Mucosa of rectum (tissue), 2 donors: ENCODE results near the gene ACTR6.

Experiments used
- H3K27ac ChIP-seq, 2 donors: one replicate each; pipeline ENCODE4 v1.7.0; 2013; ENCODE audit warnings: inconsistent platforms in 2 of 2, low read depth in 2 of 2, low read length in 2 of 2
- H3K27me3 ChIP-seq, 2 donors: one replicate each; pipeline ENCODE4 v1.7.0; 2013; ENCODE audit warnings: low read length in 2 of 2; ENCODE audit not compliant: control insufficient read depth in 2 of 2, insufficient read depth in 2 of 2
- H3K36me3 ChIP-seq, 2 donors: one replicate each; pipeline ENCODE4 v1.7.0; 2013; ENCODE audit warnings: low read length in 2 of 2; ENCODE audit not compliant: control insufficient read depth in 2 of 2, insufficient read depth in 2 of 2
- H3K4me1 ChIP-seq, 2 donors: one replicate each; pipeline ENCODE4 v1.7.0; 2013; ENCODE audit warnings: low read length in 2 of 2, mild to moderate bottlenecking in 1 of 2; ENCODE audit not compliant: control insufficient read depth in 2 of 2, insufficient read depth in 2 of 2
- H3K4me3 ChIP-seq, 2 donors: one replicate each; pipeline ENCODE4 v1.7.0; 2013; ENCODE audit warnings: low read length in 2 of 2
- H3K9ac ChIP-seq, 2 donors: one replicate each; pipeline ENCODE4 v1.7.0; 2013; ENCODE audit warnings: low read length in 2 of 2, low read depth in 1 of 2, mild to moderate bottlenecking in 1 of 2
- H3K9me3 ChIP-seq, 2 donors: one replicate each; pipeline ENCODE4 v1.7.0; 2013; ENCODE audit warnings: low read length in 2 of 2; ENCODE audit not compliant: control insufficient read depth in 2 of 2
- donor health status: healthy.
- donor health status: Normal muscosa, but diverticular disease.

Gene ACTR6

GRCh38 chr12:100197486-100197885, 3.1 kb upstream of the ACTR6 start:
- Histone ChIP-seq H3K27me3 (no peaks in the 10 kb centered on the region), H3K4me1 (peaks cover 8 to 11% of the 10 kb centered on the region in 2 donors), H3K9me3 (no peaks in the 10 kb centered on the region), H3K27ac (no peak overlapping the region), H3K36me3 (peaks cover 0 to 10% of the 10 kb centered on the region in 2 donors), H3K9ac (no peak overlapping the region), H3K4me3 (no peak overlapping the region)

DNA sequence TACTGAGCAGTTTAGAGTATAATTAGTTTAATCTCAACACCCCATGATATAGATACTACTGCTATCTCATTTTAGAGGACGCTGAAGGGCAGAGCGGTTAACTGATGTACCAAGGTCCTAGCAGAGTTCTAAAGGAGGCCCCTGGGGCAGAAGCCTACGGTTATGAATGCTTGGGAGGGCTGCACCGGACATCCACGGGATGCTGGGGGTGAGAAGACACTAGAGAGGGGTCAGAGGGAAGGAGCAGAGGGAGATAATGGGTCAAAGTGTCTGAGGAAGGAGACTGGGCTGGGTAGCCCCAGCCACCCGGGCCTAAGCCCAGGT, 1.6 kb upstream of the ACTR6 start:
- Histone ChIP-seq H3K4me1 (peaks cover 8 to 11% of the 10 kb centered on the region in 2 donors), H3K9ac (peak overlapping the region; percentile 47 to 81), H3K27me3 (no peaks in the 10 kb centered on the region), H3K27ac (peak overlapping the region; percentile 84 to 87), H3K4me3 (peak overlapping the region; percentile 89 to 97), H3K9me3 (no peaks in the 10 kb centered on the region), H3K36me3 (peaks cover 0 to 10% of the 10 kb centered on the region in 2 donors)

DNA sequence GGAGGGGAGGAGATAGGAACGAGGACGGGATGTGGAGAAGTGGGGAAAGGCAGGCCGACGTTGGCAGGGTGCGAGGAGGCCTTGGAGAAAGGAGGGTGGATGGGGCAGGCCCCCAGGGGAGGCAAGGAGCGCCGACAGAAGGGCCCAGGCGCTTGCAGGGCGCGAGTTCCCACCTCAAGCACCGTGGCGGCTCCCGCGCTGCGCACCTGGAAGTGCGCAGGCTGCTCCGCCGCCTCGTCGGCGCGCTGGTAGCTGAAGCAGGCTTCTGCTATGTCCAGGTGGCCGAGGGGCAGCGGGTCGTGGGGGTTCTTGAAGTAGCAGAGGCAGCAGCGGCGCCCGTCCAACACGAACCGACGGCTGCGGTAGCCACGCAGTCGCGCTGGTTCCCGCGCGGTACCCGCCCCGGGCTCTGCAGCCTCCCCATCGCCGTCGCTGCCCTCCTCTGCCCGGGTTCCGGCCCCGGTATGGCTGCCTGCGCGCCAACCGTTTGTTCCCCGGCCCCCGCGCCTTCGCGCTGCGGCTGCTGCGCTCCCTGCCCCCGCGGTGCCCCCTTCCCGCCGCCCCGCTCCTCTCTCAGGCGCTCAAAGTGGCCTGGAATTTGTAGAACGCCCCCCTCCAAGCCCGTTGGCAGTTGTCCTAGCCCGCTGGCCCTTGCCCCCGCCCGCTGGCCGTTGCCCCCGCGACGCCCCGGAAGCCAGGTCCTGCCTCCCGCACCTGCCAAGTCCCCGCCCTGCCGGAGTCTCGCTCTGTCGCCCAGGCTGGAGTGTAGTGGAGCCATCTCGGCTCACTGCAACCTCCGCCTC, 1.1 kb upstream of the ACTR6 start:
- H3K4me1 ChIP-seq = peaks cover 8 to 11% of the 10 kb centered on the region in 2 donors
- H3K27me3 ChIP-seq = no peaks in the 10 kb centered on the region
- peak overlapping the region; percentile 47 to 81 for H3K9ac ChIP-seq
- H3K36me3 ChIP-seq = peaks cover 0 to 8% of the 10 kb centered on the region in 2 donors
- H3K4me3 ChIP-seq = peak overlapping the region; percentile 89 to 97
- H3K27ac ChIP-seq = peak overlapping the region; percentile 84 to 87
- no peaks in the 10 kb centered on the region for H3K9me3 ChIP-seq

GRCh38 chr12:100201604-100202423, 1.2 kb downstream of the ACTR6 start:
- Histone ChIP-seq H3K9ac (peak overlapping the region in 1 of 2 donors; percentile 68), H3K36me3 (peaks cover 0 to 2% of the 10 kb centered on the region in 2 donors), H3K27me3 (no peaks in the 10 kb centered on the region), H3K9me3 (no peaks in the 10 kb centered on the region), H3K27ac (peak overlapping the region in 1 of 2 donors; percentile 66), H3K4me1 (peaks cover 8 to 11% of the 10 kb centered on the region in 2 donors), H3K4me3 (peak overlapping the region; percentile 89 to 97)

GRCh38 chr12:100207311-100207710, 6.7 kb downstream of the ACTR6 start:
- no peak overlapping the region for H3K27ac ChIP-seq
- no peak overlapping the region for H3K9ac ChIP-seq
- peaks cover 30% of the 10 kb centered on the region in 2 donors for H3K36me3 ChIP-seq
- no peaks in the 10 kb centered on the region for H3K4me1 ChIP-seq
- H3K4me3 ChIP-seq = no peak overlapping the region
- H3K27me3 ChIP-seq = no peaks in the 10 kb centered on the region
- H3K9me3 ChIP-seq = no peaks in the 10 kb centered on the region

DNA sequence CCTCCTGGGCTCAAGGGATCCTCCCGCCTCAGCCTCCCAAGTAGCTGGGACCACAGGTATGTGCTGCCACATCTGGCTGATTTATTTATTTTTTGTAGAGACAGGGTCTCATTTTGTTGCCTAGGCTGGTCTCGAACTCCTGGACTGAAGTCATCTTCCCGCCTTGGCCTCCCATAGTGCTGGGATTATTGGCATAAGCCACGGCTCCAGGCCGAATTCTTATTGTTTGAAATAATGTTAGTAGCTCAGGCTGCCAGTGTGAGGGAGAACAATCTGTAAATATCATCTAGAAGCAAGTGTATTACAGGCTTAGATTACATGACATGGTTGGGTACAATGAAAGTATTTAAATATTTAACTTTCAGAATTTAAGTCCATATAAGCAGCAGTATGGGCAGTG, 8.2 kb downstream of the ACTR6 start:
- H3K9me3 ChIP-seq = no peaks in the 10 kb centered on the region
- no peak overlapping the region for H3K27ac ChIP-seq
- H3K27me3 ChIP-seq = no peaks in the 10 kb centered on the region
- peaks cover 33 to 35% of the 10 kb centered on the region in 2 donors for H3K36me3 ChIP-seq
- H3K9ac ChIP-seq = no peak overlapping the region
- no peak overlapping the region for H3K4me3 ChIP-seq
- H3K4me1 ChIP-seq = no peaks in the 10 kb centered on the region

- Histone ChIP-seq H3K9ac (no peak overlapping the region), H3K27me3 (no peaks in the 10 kb centered on the region), H3K36me3 (peaks cover 33 to 40% of the 10 kb centered on the region in 2 donors), H3K27ac (no peak overlapping the region), H3K9me3 (no peaks in the 10 kb centered on the region), H3K4me1 (no peaks in the 10 kb centered on the region), H3K4me3 (no peak overlapping the region)
Measured at GRCh38 chr12:100211698-100212097, 11.1 kb downstream of the ACTR6 start.

GRCh38 chr12:100213016-100213891, 12.6 kb downstream of the ACTR6 start:
- peaks cover 26 to 40% of the 10 kb centered on the region in 2 donors for H3K36me3 ChIP-seq

GRCh38 chr12:100214518-100214917, 13.9 kb downstream of the ACTR6 start:
- no peak overlapping the region for H3K9ac ChIP-seq
- H3K4me3 ChIP-seq = no peak overlapping the region
- H3K9me3 ChIP-seq = no peaks in the 10 kb centered on the region
- H3K27me3 ChIP-seq = no peaks in the 10 kb centered on the region
- H3K4me1 ChIP-seq = no peaks in the 10 kb centered on the region
- peaks cover 17 to 36% of the 10 kb centered on the region in 2 donors for H3K36me3 ChIP-seq
- H3K27ac ChIP-seq = peak overlapping the region in 1 of 2 donors; percentile 15

More at GRCh38 chr12:100213016-100213891, 12.6 kb downstream of the ACTR6 start:
- H3K27me3 ChIP-seq = no peaks in the 10 kb centered on the region
- no peak overlapping the region for H3K9ac ChIP-seq
- H3K4me1 ChIP-seq = no peaks in the 10 kb centered on the region
- H3K9me3 ChIP-seq = no peaks in the 10 kb centered on the region
- H3K27ac ChIP-seq = no peak overlapping the region
- no peak overlapping the region for H3K4me3 ChIP-seq
